ENCODE results near the gene SV2A.
A peak's percentile ranks its signal among the peaks of the same experiment; 100 is the strongest.
"Not testable (repeated sequence)": the region's sequence is repeated elsewhere in the genome, so short reads cannot be mapped to it uniquely, and the experiment has no call there.

Gene SV2A

GRCh38 chr1:149886121-149886395 is 31.6 kb downstream of the SV2A start:
- DNase-seq, result not testable (repeated sequence)

GRCh38 chr1:149885339-149886120 is 32.1 kb downstream of the SV2A start:
- DNase-seq, result peak; percentile 58 to 72

- DNase-seq, result peak; percentile 46 to 69
These were observed 33.0 kb downstream of the SV2A start for GRCh38 chr1:149884433-149885338.

- no peak for DNase-seq
These were observed 33.9 kb downstream of the SV2A start for GRCh38 chr1:149883598-149884247.

GRCh38 chr1:149881876-149882275 is 35.8 kb downstream of the SV2A start:
- DNase-seq, result no peak

GRCh38 chr1:149879556-149879955 is 38.1 kb downstream of the SV2A start:
- no peak for DNase-seq

GRCh38 chr1:149877211-149877946 is 40.3 kb downstream of the SV2A start:
- DNase-seq, result no peak

GRCh38 chr1:149873060-149873459 is 44.6 kb downstream of the SV2A start:
- not testable (repeated sequence) for DNase-seq

GRCh38 chr1:149866887-149867286 is 50.8 kb downstream of the SV2A start:
- not testable (repeated sequence) for DNase-seq

GRCh38 chr1:149861497-149862054 is 56.1 kb downstream of the SV2A start:
- DNase-seq, result not testable (repeated sequence)

GRCh38 chr1:149860684-149861496 is 56.8 kb downstream of the SV2A start:
- DNase-seq, result not testable (repeated sequence)

- not testable (repeated sequence) for DNase-seq
These were observed 57.4 kb downstream of the SV2A start for GRCh38 chr1:149860271-149860670.
